Measurements from ENCODE around the gene CA11.

GRCh38 chr19:48628486-48629296, 17.3 kb downstream of the CA11 start:
- TF ChIP-seq, protein P1, sequence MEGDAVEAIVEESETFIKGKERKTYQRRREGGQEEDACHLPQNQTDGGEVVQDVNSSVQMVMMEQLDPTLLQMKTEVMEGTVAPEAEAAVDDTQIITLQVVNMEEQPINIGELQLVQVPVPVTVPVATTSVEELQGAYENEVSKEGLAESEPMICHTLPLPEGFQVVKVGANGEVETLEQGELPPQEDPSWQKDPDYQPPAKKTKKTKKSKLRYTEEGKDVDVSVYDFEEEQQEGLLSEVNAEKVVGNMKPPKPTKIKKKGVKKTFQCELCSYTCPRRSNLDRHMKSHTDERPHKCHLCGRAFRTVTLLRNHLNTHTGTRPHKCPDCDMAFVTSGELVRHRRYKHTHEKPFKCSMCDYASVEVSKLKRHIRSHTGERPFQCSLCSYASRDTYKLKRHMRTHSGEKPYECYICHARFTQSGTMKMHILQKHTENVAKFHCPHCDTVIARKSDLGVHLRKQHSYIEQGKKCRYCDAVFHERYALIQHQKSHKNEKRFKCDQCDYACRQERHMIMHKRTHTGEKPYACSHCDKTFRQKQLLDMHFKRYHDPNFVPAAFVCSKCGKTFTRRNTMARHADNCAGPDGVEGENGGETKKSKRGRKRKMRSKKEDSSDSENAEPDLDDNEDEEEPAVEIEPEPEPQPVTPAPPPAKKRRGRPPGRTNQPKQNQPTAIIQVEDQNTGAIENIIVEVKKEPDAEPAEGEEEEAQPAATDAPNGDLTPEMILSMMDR (IDR thresholded peaks at IDR 0.05; ENCODE audit: insufficient read depth, low read length), result no peak
- TF ChIP-seq, protein P2, sequence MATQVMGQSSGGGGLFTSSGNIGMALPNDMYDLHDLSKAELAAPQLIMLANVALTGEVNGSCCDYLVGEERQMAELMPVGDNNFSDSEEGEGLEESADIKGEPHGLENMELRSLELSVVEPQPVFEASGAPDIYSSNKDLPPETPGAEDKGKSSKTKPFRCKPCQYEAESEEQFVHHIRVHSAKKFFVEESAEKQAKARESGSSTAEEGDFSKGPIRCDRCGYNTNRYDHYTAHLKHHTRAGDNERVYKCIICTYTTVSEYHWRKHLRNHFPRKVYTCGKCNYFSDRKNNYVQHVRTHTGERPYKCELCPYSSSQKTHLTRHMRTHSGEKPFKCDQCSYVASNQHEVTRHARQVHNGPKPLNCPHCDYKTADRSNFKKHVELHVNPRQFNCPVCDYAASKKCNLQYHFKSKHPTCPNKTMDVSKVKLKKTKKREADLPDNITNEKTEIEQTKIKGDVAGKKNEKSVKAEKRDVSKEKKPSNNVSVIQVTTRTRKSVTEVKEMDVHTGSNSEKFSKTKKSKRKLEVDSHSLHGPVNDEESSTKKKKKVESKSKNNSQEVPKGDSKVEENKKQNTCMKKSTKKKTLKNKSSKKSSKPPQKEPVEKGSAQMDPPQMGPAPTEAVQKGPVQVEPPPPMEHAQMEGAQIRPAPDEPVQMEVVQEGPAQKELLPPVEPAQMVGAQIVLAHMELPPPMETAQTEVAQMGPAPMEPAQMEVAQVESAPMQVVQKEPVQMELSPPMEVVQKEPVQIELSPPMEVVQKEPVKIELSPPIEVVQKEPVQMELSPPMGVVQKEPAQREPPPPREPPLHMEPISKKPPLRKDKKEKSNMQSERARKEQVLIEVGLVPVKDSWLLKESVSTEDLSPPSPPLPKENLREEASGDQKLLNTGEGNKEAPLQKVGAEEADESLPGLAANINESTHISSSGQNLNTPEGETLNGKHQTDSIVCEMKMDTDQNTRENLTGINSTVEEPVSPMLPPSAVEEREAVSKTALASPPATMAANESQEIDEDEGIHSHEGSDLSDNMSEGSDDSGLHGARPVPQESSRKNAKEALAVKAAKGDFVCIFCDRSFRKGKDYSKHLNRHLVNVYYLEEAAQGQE (IDR thresholded peaks at IDR 0.05; ENCODE audit: insufficient replicate concordance, low read depth), result no peak
- no peak for TF ChIP-seq POLR2AphosphoS5 (IDR thresholded peaks at IDR 0.05; ENCODE audit: low read depth)
- no peak for TF ChIP-seq GABPA (IDR thresholded peaks at IDR 0.05; ENCODE audit: low read depth)
- no peak for TF ChIP-seq SPI1 (IDR thresholded peaks at IDR 0.05; ENCODE audit: borderline replicate concordance, low read depth)
